HepG2 (cell line): ENCODE data around the gene SCAI.
"Not testable (repeated sequence)": the region's sequence is repeated elsewhere in the genome, so short reads cannot be mapped to it uniquely, and the experiment has no call there.

Experiments
- HDAC6 ChIP-seq: fragments of 200-600 bp; sonication (generic); IDR thresholded peaks from 2 replicates; pipeline ENCODE4 v1.7.0; 2017; ENCODE audit warnings: mild to moderate bottlenecking, antibody characterized with exemption, low read length, low read depth
- PCBP2 ChIP-seq: fragments of 200-400 bp; formaldehyde crosslinking; optimal IDR thresholded peaks from 2 replicates; pipeline ENCODE3; 2018; ENCODE audit warnings: low read length, low read depth; ENCODE audit not compliant: poor library complexity, severe bottlenecking
- POLR2A ChIP-seq, 2 experiments: IDR thresholded peaks; 2 replicates each; pipeline ENCODE4 v1.6.1; 2011; ENCODE audit warnings: low read depth in 2 of 2, low read length in 2 of 2, mild to moderate bottlenecking in 1 of 2, moderate library complexity in 1 of 2; ENCODE audit not compliant: insufficient read depth in 1 of 2
- PRDM4 ChIP-seq: sonication (generic); formaldehyde crosslinking; IDR thresholded peaks from 2 replicates; pipeline ENCODE4 v1.9.0; 2021; ENCODE audit warnings: missing genetic modification reagents, borderline replicate concordance

GRCh38 chr9:125108541-125108940 is 34.8 kb downstream of the SCAI start:
- TF ChIP-seq PRDM4; HDAC6; PCBP2; POLR2A (IDR thresholded peaks at IDR 0.05; ENCODE audit: insufficient read depth in 1 of 2, low read depth in 2 of 2, low read length in 2 of 2): not testable (repeated sequence)
